Measurements from ENCODE around the gene MARCHF5. TPM values are rescaled to one million over a fixed set of nuclear protein-coding genes. Genes with fewer than 3 reads are reported as not detected.

Gene MARCHF5
- total and polyA plus RNA-seq, 2 donors (not counting 1 experiment from before 2014, with no cell fraction given): 17.3 to 49.1 TPM

DNA sequence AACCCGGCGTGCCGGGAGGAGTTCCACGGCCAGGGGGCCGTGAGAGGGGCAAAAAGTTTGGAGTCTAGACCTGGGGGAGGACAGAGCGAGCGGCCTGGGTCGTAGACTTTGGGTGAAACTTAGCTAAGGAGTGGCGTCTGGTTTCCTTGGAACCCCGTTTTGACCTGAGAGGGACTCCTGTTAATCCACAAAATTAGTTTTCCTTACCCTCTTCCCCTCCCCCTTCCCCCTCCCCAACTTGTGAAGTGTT lies 574 bp downstream of the MARCHF5 start:
- Histone ChIP-seq H3K4me3 (replicated peaks in 1 of 4; ENCODE audit: control extremely low read depth in 1 of 4, insufficient read depth in 1 of 4, low read depth in 3 of 4, low read length in 4 of 4) (peak overlapping the region; percentile 73 to 99 (median 84)), H3K36me3 (ENCODE audit: control insufficient read depth, insufficient read depth, low read length) (no peaks in the 10 kb centered on the region), H3K9ac (ENCODE audit: insufficient read depth, low read length) (peak overlapping the region; percentile 96), H3K4me2 (ENCODE audit: extremely low read depth, insufficient read depth, low read length) (peak overlapping the region; percentile 40), H3K27ac (ENCODE audit: insufficient read depth, low read length) (peak overlapping the region; percentile 93), H4K20me1 (ENCODE audit: control insufficient read depth, extremely low read depth, insufficient read depth, low read length) (no peaks in the 10 kb centered on the region), H3K9me3 (ENCODE audit: control insufficient read depth, insufficient read depth, low read depth, low read length) (no peaks in the 10 kb centered on the region), H3K4me1 (ENCODE audit: control insufficient read depth, extremely low read depth, insufficient read depth, low read length) (no peaks in the 10 kb centered on the region), H2AFZ (ENCODE audit: low read length) (peak overlapping the region; percentile 81), H3K79me2 (ENCODE audit: control insufficient read depth, insufficient read depth, low read length) (peaks cover 46% of the 10 kb centered on the region), H3K27me3 (ENCODE audit: control insufficient read depth, insufficient read depth, low read length) (no peaks in the 10 kb centered on the region)
- no peak for DNase-seq (ENCODE audit: low read depth in 2 of 2)
- TF ChIP-seq, protein P1, sequence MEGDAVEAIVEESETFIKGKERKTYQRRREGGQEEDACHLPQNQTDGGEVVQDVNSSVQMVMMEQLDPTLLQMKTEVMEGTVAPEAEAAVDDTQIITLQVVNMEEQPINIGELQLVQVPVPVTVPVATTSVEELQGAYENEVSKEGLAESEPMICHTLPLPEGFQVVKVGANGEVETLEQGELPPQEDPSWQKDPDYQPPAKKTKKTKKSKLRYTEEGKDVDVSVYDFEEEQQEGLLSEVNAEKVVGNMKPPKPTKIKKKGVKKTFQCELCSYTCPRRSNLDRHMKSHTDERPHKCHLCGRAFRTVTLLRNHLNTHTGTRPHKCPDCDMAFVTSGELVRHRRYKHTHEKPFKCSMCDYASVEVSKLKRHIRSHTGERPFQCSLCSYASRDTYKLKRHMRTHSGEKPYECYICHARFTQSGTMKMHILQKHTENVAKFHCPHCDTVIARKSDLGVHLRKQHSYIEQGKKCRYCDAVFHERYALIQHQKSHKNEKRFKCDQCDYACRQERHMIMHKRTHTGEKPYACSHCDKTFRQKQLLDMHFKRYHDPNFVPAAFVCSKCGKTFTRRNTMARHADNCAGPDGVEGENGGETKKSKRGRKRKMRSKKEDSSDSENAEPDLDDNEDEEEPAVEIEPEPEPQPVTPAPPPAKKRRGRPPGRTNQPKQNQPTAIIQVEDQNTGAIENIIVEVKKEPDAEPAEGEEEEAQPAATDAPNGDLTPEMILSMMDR (conservative IDR thresholded peaks at IDR 0.05 in 1 of 2, IDR thresholded peaks at IDR 0.05 in 1 of 2; ENCODE audit: low read depth in 1 of 2, low read length in 2 of 2): no peak
- no peak for TF ChIP-seq EZH2 (IDR thresholded peaks at IDR 0.05; ENCODE audit: low read length, missing control alignments)

DNA sequence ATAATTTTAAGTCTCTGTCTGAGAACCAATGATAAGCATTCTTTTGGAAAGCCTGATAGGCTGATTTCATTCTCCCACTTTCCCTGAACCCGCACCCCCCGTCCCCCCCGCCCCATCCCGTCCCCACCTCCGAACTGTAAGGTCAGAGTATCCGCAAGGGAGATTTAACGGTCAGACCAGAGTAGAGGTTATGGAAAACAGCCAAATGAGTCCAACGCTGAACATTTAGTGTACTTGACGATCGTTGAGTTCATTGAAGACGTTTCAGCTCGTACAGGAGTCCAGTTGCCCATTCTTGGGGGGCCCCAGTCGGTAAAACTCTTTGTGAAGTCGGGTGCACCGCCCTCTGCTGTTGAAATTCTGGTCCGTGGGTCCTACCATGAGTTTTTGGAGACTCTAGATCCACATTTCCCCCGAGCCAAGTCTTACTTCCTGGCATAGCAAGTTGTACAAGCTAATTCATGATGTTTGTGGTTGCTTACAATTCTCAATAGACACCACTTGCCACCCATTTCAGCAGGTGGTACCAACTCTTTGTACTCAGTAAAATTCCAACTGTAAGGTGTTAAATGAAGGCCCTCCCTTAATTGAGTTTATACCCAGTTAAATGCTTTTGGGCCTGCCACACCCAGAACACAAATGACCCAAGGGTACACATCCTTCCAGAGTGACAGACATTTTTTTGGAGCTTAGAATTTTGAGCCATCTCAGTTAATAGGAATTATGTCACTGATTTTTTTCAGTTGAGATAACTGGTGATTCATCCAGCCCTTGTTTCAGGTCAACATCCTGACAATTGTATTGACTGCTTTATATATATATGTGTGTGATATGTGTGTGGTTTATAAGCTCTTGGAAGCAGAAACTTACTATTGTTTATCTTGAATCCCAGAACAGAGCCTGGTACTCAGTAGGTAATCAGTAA lies 1.2 kb downstream of the MARCHF5 start:
- peaks cover 51% of the 10 kb centered on the region for H3K79me2 ChIP-seq (ENCODE audit: control insufficient read depth, insufficient read depth, low read length)
- peak overlapping the region; percentile 69 for H3K4me2 ChIP-seq (ENCODE audit: extremely low read depth, insufficient read depth, low read length)
- DNase-seq (ENCODE audit: low read depth in 2 of 2): peak; percentile 51 to 60
- H3K9me3 ChIP-seq (ENCODE audit: control insufficient read depth, insufficient read depth, low read depth, low read length): no peaks in the 10 kb centered on the region
- H3K36me3 ChIP-seq (ENCODE audit: control insufficient read depth, insufficient read depth, low read length): no peaks in the 10 kb centered on the region
- no peaks in the 10 kb centered on the region for H3K27me3 ChIP-seq (ENCODE audit: control insufficient read depth, insufficient read depth, low read length)
- TF ChIP-seq, protein P1 (conservative IDR thresholded peaks at IDR 0.05 in 1 of 2, IDR thresholded peaks at IDR 0.05 in 1 of 2; ENCODE audit: low read depth in 1 of 2, low read length in 2 of 2): peak; percentile 51 to 62
- no peak for TF ChIP-seq EZH2 (IDR thresholded peaks at IDR 0.05; ENCODE audit: low read length, missing control alignments)
- peak overlapping the region; percentile 93 for H3K27ac ChIP-seq (ENCODE audit: insufficient read depth, low read length)
- H3K4me1 ChIP-seq (ENCODE audit: control insufficient read depth, extremely low read depth, insufficient read depth, low read length): no peaks in the 10 kb centered on the region
- H3K9ac ChIP-seq (ENCODE audit: insufficient read depth, low read length): peak overlapping the region; percentile 96
- H3K4me3 ChIP-seq (replicated peaks in 1 of 4; ENCODE audit: control extremely low read depth in 1 of 4, insufficient read depth in 1 of 4, low read depth in 3 of 4, low read length in 4 of 4): peak overlapping the region; percentile 73 to 99 (median 84)
- no peaks in the 10 kb centered on the region for H4K20me1 ChIP-seq (ENCODE audit: control insufficient read depth, extremely low read depth, insufficient read depth, low read length)
- H2AFZ ChIP-seq (ENCODE audit: low read length): no peak overlapping the region

DNA sequence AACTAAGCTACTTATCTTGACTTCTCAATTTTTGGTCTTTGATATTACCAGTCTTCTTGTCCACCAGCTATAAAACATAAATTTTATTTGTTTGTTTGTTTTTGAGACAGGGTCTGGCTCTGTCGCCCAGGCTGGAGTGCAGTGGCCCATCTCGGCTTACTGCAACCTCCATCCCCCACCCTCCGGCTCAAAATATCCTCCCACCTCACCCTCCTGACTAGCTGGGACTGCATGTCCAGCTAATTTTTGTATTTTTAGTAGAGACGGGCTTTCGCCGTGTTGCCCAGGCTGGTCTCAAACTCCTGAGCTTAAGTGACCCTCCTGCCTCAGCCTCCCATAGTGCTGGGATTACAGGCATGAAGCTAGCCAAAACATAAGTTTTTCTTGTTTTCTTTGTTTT lies 7.5 kb downstream of the MARCHF5 start:
- Histone ChIP-seq H3K36me3 (ENCODE audit: control insufficient read depth, insufficient read depth, low read length) (no peaks in the 10 kb centered on the region), H3K9ac (ENCODE audit: insufficient read depth, low read length) (no peak overlapping the region), H3K4me1 (ENCODE audit: control insufficient read depth, extremely low read depth, insufficient read depth, low read length) (no peaks in the 10 kb centered on the region), H3K27ac (ENCODE audit: insufficient read depth, low read length) (no peak overlapping the region), H3K4me2 (ENCODE audit: extremely low read depth, insufficient read depth, low read length) (no peak overlapping the region), H3K9me3 (ENCODE audit: control insufficient read depth, insufficient read depth, low read depth, low read length) (no peaks in the 10 kb centered on the region), H4K20me1 (ENCODE audit: control insufficient read depth, extremely low read depth, insufficient read depth, low read length) (no peaks in the 10 kb centered on the region), H2AFZ (ENCODE audit: low read length) (no peak overlapping the region), H3K79me2 (ENCODE audit: control insufficient read depth, insufficient read depth, low read length) (peaks cover 76% of the 10 kb centered on the region), H3K4me3 (replicated peaks in 1 of 4; ENCODE audit: control extremely low read depth in 1 of 4, insufficient read depth in 1 of 4, low read depth in 3 of 4, low read length in 4 of 4) (no peak overlapping the region), H3K27me3 (ENCODE audit: control insufficient read depth, insufficient read depth, low read length) (no peaks in the 10 kb centered on the region)
- TF ChIP-seq, protein P1 (conservative IDR thresholded peaks at IDR 0.05 in 1 of 2, IDR thresholded peaks at IDR 0.05 in 1 of 2; ENCODE audit: low read depth in 1 of 2, low read length in 2 of 2): no peak
- no peak for DNase-seq (ENCODE audit: low read depth in 2 of 2)
